Measurements from ENCODE around the gene CADPS2. TPM values are rescaled to one million over a fixed set of nuclear protein-coding genes. Genes with fewer than 3 reads are reported as not detected.

The CADPS2 gene
- total and polyA plus RNA-seq, 2 of the 8 experiments (the other 6 are each of a cell fraction or from before 2014, with no cell fraction given): 8.9 to 22.3 TPM

- no peak for TF ChIP-seq NANOG (IDR thresholded peaks at IDR 0.05; ENCODE audit: insufficient read depth, low read depth, low read length, poor library complexity, severe bottlenecking)
- peak; percentile 52 for TF ChIP-seq NRF1 (IDR thresholded peaks at IDR 0.05; ENCODE audit: low read depth, low read length)
- TF ChIP-seq SAP30 (IDR thresholded peaks at IDR 0.05; ENCODE audit: insufficient read depth, insufficient replicate concordance, low read length): no peak
- TF ChIP-seq BRCA1 (IDR thresholded peaks at IDR 0.05; ENCODE audit: low read depth, low read length): no peak
- TF ChIP-seq MAFK (IDR thresholded peaks at IDR 0.05; ENCODE audit: low read depth, low read length): no peak
- peak in 1 of 3 experiments; percentile 8; a peak in 1 of 4 replicates for TF ChIP-seq CTCF (IDR thresholded peaks at IDR 0.05; ENCODE audit: control extremely low read depth in 1 of 3, insufficient read depth in 1 of 3, low read depth in 1 of 3, low read length in 3 of 3)
- 0 out of 2 replicates have a peak, but pooled peaks have one; percentile 3 for TF ChIP-seq YY1 (IDR thresholded peaks at IDR 0.05; ENCODE audit: low read depth, low read length)
- no peak for TF ChIP-seq SP4 (IDR thresholded peaks at IDR 0.05; ENCODE audit: low read length)
- no peak for TF ChIP-seq CBX8 (IDR thresholded peaks at IDR 0.05; ENCODE audit: borderline replicate concordance, low read depth, low read length)
- TF ChIP-seq TAF7 (optimal IDR thresholded peaks at IDR 0.05; ENCODE audit: borderline replicate concordance, low read depth, low read length): peak; percentile 39
- TF ChIP-seq GTF2F1 (IDR thresholded peaks at IDR 0.05; ENCODE audit: borderline replicate concordance, low read depth, low read length): no peak
- peak; percentile 0; the same call in 1 of the 2 replicates for TF ChIP-seq CREB1 (IDR thresholded peaks at IDR 0.05)
- no peak for TF ChIP-seq HDAC6 (IDR thresholded peaks at IDR 0.05; ENCODE audit: low read depth, low read length)
- TF ChIP-seq ASH2L (IDR thresholded peaks at IDR 0.05; ENCODE audit: low read length): peak; percentile 76
- peak; percentile 93 for TF ChIP-seq KDM4A (IDR thresholded peaks at IDR 0.05; ENCODE audit: low read depth, low read length, severe bottlenecking)
- TF ChIP-seq TBP (IDR thresholded peaks at IDR 0.05; ENCODE audit: low read depth, low read length): peak; percentile 18; the same call in 1 of the 2 replicates
- no peak for TF ChIP-seq RXRA (IDR thresholded peaks at IDR 0.05; ENCODE audit: insufficient read depth, low read depth, low read length)
- TF ChIP-seq KDM5A (IDR thresholded peaks at IDR 0.05; ENCODE audit: low read length): no peak
- no peak for TF ChIP-seq SP1 (IDR thresholded peaks at IDR 0.05; ENCODE audit: low read depth, low read length)
- TF ChIP-seq JUN (IDR thresholded peaks at IDR 0.05; ENCODE audit: low read depth, low read length): no peak
- no peak for TF ChIP-seq HDAC2 (IDR thresholded peaks at IDR 0.05; ENCODE audit: borderline replicate concordance in 1 of 2, low read depth in 2 of 2, low read length in 2 of 2)
- TF ChIP-seq BCL11A (IDR thresholded peaks at IDR 0.05; ENCODE audit: low read depth in 2 of 2, low read length in 2 of 2): no peak
Measured at GRCh38 chr7:122886357-122887081, at the start of gene CADPS2 (continued).

Data from H1 (cell line).